Measurements from ENCODE around the gene VOPP1. TPM values are rescaled to one million over a fixed set of nuclear protein-coding genes. Genes with fewer than 3 reads are reported as not detected.

The VOPP1 gene
- total and polyA plus RNA-seq, 2 donors (not counting 3 experiments of a cell fraction or from before 2014, with no cell fraction given) = 85.6 to 154 TPM

GRCh38 chr7:55504967-55505658, 67.2 kb downstream of the VOPP1 start:
- peaks cover 5 to 8% of the 10 kb centered on the region in 2 experiments for H3K36me3 ChIP-seq (ENCODE audit: control insufficient read depth in 2 of 2, extremely low read depth in 1 of 2, insufficient read depth in 2 of 2, low read length in 2 of 2)
- FAIRE-seq = no peak

GRCh38 chr7:55504093-55504859, 68.0 kb downstream of the VOPP1 start:
- POLR2A ChIA-PET = interaction anchor here (1.0 kb wide), 1 partner anchor 11 kb away, joined by 9 read pairs; no protein-coding TSS in a partner anchor
- intact Hi-C loops (cut with micrococcal nuclease) = no loop called here

More at GRCh38 chr7:55504967-55505658, 67.2 kb downstream of the VOPP1 start:
- no peak overlapping the region for H3K27ac ChIP-seq (ENCODE audit: insufficient read depth, low read depth, low read length)
- H3K79me2 ChIP-seq (ENCODE audit: control insufficient read depth, insufficient read depth, low read length) = peaks cover 59% of the 10 kb centered on the region
- H3K9me1 ChIP-seq (replicated peaks; ENCODE audit: control insufficient read depth, extremely low read depth, insufficient read depth, low read length) = no peaks in the 10 kb centered on the region
- H3K4me1 ChIP-seq (ENCODE audit: control insufficient read depth, extremely low read depth, insufficient read depth, low read length) = peaks cover 7% of the 10 kb centered on the region
- ChIA-PET POLR2A (interaction anchor here (1.0 kb wide), 1 partner anchor 10 kb away, joined by 9 read pairs; no protein-coding TSS in a partner anchor), CTCF (interaction anchor here (0.6 to 0.9 kb wide), 2 partner anchors 26 to 93 kb away, joined by 3 to 4 read pairs; no protein-coding TSS in a partner anchor)
- TF ChIP-seq FOS (IDR thresholded peaks at IDR 0.05; ENCODE audit: borderline replicate concordance, insufficient read depth, low read length) (no peak), EZH2 (IDR thresholded peaks at IDR 0.05; ENCODE audit: borderline replicate concordance, low read depth, low read length, severe bottlenecking) (no peak), MYC (IDR thresholded peaks at IDR 0.05; ENCODE audit: low read depth, low read length) (no peak)
- BruUV-seq (replicated peaks) = no TSS peak
- DNase-seq (ENCODE audit: low read depth, low spot score) = no peak
- no peaks in the 10 kb centered on the region for H3K9me3 ChIP-seq (replicated peaks; ENCODE audit: control insufficient read depth, insufficient read depth, low read length)
- peaks cover 2% of the 10 kb centered on the region for H4K20me1 ChIP-seq (replicated peaks; ENCODE audit: control insufficient read depth, extremely low read depth, insufficient read depth, low read length)
- no peak overlapping the region for H3K4me3 ChIP-seq (replicated peaks in 1 of 3; ENCODE audit: insufficient read depth in 1 of 3, low read depth in 1 of 3, low read length in 3 of 3)
- intact Hi-C loops (cut with micrococcal nuclease) (no loop called here), dilution Hi-C loops (cut with MboI; ENCODE audit: extremely low pct_ligation_motif_present, low sequenced_read_pairs) (no loop called here)
- H2AFZ ChIP-seq (ENCODE audit: low read depth, low read length) = no peak overlapping the region
- H3K4me2 ChIP-seq (ENCODE audit: insufficient read depth, low read length) = no peak overlapping the region
- no peak overlapping the region for H3K9ac ChIP-seq (replicated peaks; ENCODE audit: extremely low read depth, insufficient read depth, low read length)
- H3K27me3 ChIP-seq (ENCODE audit: control insufficient read depth in 2 of 2, insufficient read depth in 2 of 2, low read length in 2 of 2) = no peaks in the 10 kb centered on the region

More at GRCh38 chr7:55504093-55504859, 68.0 kb downstream of the VOPP1 start:
- Histone ChIP-seq H3K4me2 (ENCODE audit: insufficient read depth, low read length) (no peak overlapping the region), H4K20me1 (replicated peaks; ENCODE audit: control insufficient read depth, extremely low read depth, insufficient read depth, low read length) (peaks cover 2% of the 10 kb centered on the region), H3K27me3 (ENCODE audit: control insufficient read depth in 2 of 2, insufficient read depth in 2 of 2, low read length in 2 of 2) (no peaks in the 10 kb centered on the region), H3K9me1 (replicated peaks; ENCODE audit: control insufficient read depth, extremely low read depth, insufficient read depth, low read length) (no peaks in the 10 kb centered on the region), H3K36me3 (ENCODE audit: control insufficient read depth in 2 of 2, extremely low read depth in 1 of 2, insufficient read depth in 2 of 2, low read length in 2 of 2) (peaks cover 5 to 13% of the 10 kb centered on the region in 2 experiments), H2AFZ (ENCODE audit: low read depth, low read length) (no peak overlapping the region), H3K79me2 (ENCODE audit: control insufficient read depth, insufficient read depth, low read length) (peaks cover 63% of the 10 kb centered on the region), H3K27ac (ENCODE audit: insufficient read depth, low read depth, low read length) (no peak overlapping the region), H3K4me1 (ENCODE audit: control insufficient read depth, extremely low read depth, insufficient read depth, low read length) (peaks cover 5% of the 10 kb centered on the region), H3K9ac (replicated peaks; ENCODE audit: extremely low read depth, insufficient read depth, low read length) (no peak overlapping the region), H3K9me3 (replicated peaks; ENCODE audit: control insufficient read depth, insufficient read depth, low read length) (no peaks in the 10 kb centered on the region), H3K4me3 (replicated peaks in 1 of 3; ENCODE audit: insufficient read depth in 1 of 3, low read depth in 1 of 3, low read length in 3 of 3) (no peak overlapping the region)
- CTCF ChIA-PET = interaction anchor here (0.9 kb wide), 1 partner anchor 36 kb away, joined by 3 read pairs; no protein-coding TSS in a partner anchor
- dilution Hi-C loops (cut with MboI; ENCODE audit: extremely low pct_ligation_motif_present, low sequenced_read_pairs) = no loop called here
- no TSS peak for BruUV-seq (replicated peaks)
- FAIRE-seq (no peak), DNase-seq (ENCODE audit: low read depth, low spot score) (no peak)
- TF ChIP-seq FOS (IDR thresholded peaks at IDR 0.05; ENCODE audit: borderline replicate concordance, insufficient read depth, low read length) (no peak), GATA2 (IDR thresholded peaks at IDR 0.05; ENCODE audit: insufficient read depth, insufficient read length, low read depth, low read length) (no peak), EZH2 (IDR thresholded peaks at IDR 0.05; ENCODE audit: borderline replicate concordance, low read depth, low read length, severe bottlenecking) (no peak), POLR2AphosphoS5 (IDR thresholded peaks at IDR 0.05; ENCODE audit: insufficient read depth, low read depth, low read length) (no peak), JUN (IDR thresholded peaks at IDR 0.05; ENCODE audit: borderline replicate concordance, insufficient read depth, insufficient read length, low read depth) (no peak), POLR2A (IDR thresholded peaks at IDR 0.05; ENCODE audit: low read depth, low read length) (no peak), CTCF (IDR thresholded peaks at IDR 0.05; ENCODE audit: extremely low read depth in 1 of 2, insufficient read depth in 1 of 2, low read depth in 1 of 2, low read length in 2 of 2) (no peak), MYC (IDR thresholded peaks at IDR 0.05; ENCODE audit: low read depth, low read length) (no peak), MAX (IDR thresholded peaks at IDR 0.05; ENCODE audit: insufficient read depth, insufficient read length) (no peak)
